ENCODE data around the gene KRTAP2-2. TPM values are rescaled to one million over a fixed set of nuclear protein-coding genes. Genes with fewer than 3 reads are reported as not detected.

KRTAP2-2 gene
- total and polyA plus RNA-seq, 2 donors (not counting 3 experiments of a cell fraction or from before 2014, with no cell fraction given), result not detected

DNA sequence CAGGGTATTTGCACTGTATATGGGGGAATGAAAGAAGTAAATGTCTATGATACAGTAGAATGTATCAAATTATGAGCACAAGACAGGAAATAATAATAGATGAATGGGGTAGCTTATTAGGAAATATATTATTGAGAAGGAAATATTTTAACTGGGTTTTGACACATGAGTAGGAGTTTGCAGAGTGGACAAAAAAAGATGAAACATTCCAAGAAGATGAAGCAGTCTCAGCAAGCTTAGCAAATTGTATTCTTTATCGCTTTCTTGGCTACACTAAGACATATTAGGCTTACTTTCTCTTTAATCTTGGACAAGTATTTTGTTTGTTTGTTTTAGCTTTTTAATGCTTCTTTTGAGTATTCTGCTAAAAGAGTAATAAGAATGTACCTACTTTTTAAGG lies 48.9 kb upstream of the KRTAP2-2 start:
- Histone ChIP-seq H3K9me1 (replicated peaks; ENCODE audit: control insufficient read depth, extremely low read depth, insufficient read depth, low read length) (no peaks in the 10 kb centered on the region), H3K4me1 (ENCODE audit: control insufficient read depth, extremely low read depth, insufficient read depth, low read length) (peaks cover 2% of the 10 kb centered on the region), H3K9ac (replicated peaks; ENCODE audit: extremely low read depth, insufficient read depth, low read length) (no peak overlapping the region), H3K9me3 (replicated peaks; ENCODE audit: control insufficient read depth, insufficient read depth, low read length) (no peaks in the 10 kb centered on the region), H3K4me2 (ENCODE audit: insufficient read depth, low read length) (no peak overlapping the region), H2AFZ (ENCODE audit: low read depth, low read length) (no peak overlapping the region), H3K27ac (ENCODE audit: insufficient read depth, low read depth, low read length) (no peak overlapping the region), H3K36me3 (ENCODE audit: control insufficient read depth in 2 of 2, extremely low read depth in 1 of 2, insufficient read depth in 2 of 2, low read length in 2 of 2) (no peaks in the 10 kb centered on the region), H4K20me1 (replicated peaks; ENCODE audit: control insufficient read depth, extremely low read depth, insufficient read depth, low read length) (no peaks in the 10 kb centered on the region), H3K4me3 (replicated peaks in 1 of 3; ENCODE audit: insufficient read depth in 1 of 3, low read depth in 1 of 3, low read length in 3 of 3) (no peak overlapping the region), H3K27me3 (ENCODE audit: control insufficient read depth in 2 of 2, insufficient read depth in 2 of 2, low read length in 2 of 2) (no peaks in the 10 kb centered on the region), H3K79me2 (ENCODE audit: control insufficient read depth, insufficient read depth, low read length) (no peaks in the 10 kb centered on the region)
- TF ChIP-seq, protein P1, sequence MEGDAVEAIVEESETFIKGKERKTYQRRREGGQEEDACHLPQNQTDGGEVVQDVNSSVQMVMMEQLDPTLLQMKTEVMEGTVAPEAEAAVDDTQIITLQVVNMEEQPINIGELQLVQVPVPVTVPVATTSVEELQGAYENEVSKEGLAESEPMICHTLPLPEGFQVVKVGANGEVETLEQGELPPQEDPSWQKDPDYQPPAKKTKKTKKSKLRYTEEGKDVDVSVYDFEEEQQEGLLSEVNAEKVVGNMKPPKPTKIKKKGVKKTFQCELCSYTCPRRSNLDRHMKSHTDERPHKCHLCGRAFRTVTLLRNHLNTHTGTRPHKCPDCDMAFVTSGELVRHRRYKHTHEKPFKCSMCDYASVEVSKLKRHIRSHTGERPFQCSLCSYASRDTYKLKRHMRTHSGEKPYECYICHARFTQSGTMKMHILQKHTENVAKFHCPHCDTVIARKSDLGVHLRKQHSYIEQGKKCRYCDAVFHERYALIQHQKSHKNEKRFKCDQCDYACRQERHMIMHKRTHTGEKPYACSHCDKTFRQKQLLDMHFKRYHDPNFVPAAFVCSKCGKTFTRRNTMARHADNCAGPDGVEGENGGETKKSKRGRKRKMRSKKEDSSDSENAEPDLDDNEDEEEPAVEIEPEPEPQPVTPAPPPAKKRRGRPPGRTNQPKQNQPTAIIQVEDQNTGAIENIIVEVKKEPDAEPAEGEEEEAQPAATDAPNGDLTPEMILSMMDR (IDR thresholded peaks at IDR 0.05; ENCODE audit: extremely low read depth in 1 of 2, insufficient read depth in 1 of 2, low read depth in 1 of 2, low read length in 2 of 2), result no peak
- TF ChIP-seq POLR2A (IDR thresholded peaks at IDR 0.05; ENCODE audit: low read depth, low read length), result no peak
- no peak for TF ChIP-seq POLR2AphosphoS5 (IDR thresholded peaks at IDR 0.05; ENCODE audit: insufficient read depth, low read depth, low read length)
- no peak for TF ChIP-seq MYC (IDR thresholded peaks at IDR 0.05; ENCODE audit: low read depth, low read length)
- no peak for TF ChIP-seq GATA2 (IDR thresholded peaks at IDR 0.05; ENCODE audit: insufficient read depth, insufficient read length, low read depth, low read length)
- TF ChIP-seq JUN (IDR thresholded peaks at IDR 0.05; ENCODE audit: borderline replicate concordance, insufficient read depth, insufficient read length, low read depth), result no peak
- no peak for TF ChIP-seq FOS (IDR thresholded peaks at IDR 0.05; ENCODE audit: borderline replicate concordance, insufficient read depth, low read length)
- ChIA-PET CTCF (no interaction called here), POLR2A (no interaction called here)
- intact Hi-C loops (cut with micrococcal nuclease) (no loop called here), dilution Hi-C loops (cut with MboI; ENCODE audit: extremely low pct_ligation_motif_present, low sequenced_read_pairs) (no loop called here)
- BruUV-seq (replicated peaks), result no TSS peak
- no peak for DNase-seq (ENCODE audit: low read depth, low spot score)
- FAIRE-seq, result no peak
